HG02970 (cell line): ENCODE results near the gene SLC5A3.

Source experiments
- ATAC-seq: cut with Tn5 transposase; IDR thresholded peaks from one replicate; pipeline ENCODE4 v1.9.1; 2021; ENCODE audit warnings: mild to moderate bottlenecking, moderate library complexity, moderate number of reproducible peaks; ENCODE audit not compliant: unreplicated experiment, low FRiP score

Gene SLC5A3

DNA sequence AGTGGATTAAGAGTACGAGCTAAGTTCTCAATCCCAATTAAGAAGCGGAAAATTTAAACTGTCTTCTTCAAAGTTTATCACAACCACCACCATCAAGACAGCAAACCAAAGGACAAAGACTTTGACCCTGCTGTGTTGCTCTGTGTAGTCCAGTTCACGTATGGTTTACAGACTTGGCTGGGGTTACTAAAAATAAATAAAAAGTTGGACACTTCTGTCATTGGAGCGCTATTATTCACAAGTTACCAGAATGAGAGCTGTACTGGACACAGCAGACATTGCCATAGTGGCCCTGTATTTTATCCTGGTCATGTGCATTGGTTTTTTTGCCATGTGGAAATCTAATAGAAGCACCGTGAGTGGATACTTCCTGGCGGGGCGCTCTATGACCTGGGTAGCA is 21.6 kb downstream of the SLC5A3 start:
- ATAC-seq: no peak

DNA sequence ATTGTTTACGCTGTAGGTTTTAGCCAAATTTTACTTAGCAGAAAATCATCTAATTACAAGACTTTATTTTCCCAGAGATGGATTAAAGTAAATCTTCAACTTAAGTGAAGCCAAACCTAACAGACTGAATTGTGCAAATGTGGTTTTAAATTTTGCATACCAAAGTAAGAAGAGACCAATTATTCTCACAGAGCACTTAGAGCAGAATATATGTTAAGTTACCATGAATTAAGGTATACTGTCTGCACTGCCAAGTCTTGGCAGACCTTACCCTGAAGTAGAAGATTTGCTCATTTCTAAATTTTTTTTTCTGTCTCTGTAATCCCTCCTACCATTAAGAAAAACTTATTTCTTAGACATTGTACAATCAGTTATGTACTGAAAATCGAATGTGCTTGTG is 24.1 kb downstream of the SLC5A3 start:
- no peak for ATAC-seq

DNA sequence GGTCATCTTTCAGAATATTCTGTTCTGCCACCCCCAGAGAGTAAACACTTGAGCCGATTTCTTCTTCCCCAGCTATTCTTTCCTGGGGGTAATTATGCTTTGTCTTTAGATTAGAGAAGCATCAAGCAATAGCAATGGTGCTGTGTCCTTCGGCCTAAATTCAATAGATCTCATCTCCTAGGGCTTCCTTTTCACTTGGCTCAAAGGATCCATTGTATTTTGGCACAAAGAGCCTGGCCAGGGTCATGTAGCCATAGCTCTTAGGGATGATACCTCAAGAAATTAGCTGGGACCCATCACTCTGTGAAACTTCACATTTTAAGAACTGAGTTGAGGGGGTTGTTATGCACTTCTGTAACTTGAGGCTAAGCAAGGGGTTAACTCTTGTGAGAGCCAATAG is 27.0 kb downstream of the SLC5A3 start:
- no peak for ATAC-seq

DNA sequence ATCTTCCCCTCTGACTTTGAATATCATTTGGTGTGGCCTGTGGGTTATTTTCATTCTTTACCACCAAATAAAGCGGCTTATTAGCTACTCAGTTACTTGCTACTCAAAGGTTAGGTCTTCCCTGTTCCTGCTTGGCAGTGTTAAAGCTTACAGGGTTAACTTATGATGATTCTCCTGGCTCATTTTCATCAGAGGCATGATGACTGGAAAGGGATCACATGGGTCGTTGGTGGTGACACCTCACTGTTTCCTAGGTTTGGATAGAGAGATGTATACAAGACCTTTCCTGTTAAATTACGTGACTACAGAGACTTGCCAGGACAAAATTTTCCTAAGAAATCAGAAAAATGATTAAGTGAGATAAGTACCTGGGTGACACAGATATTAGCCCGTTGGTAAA is 27.4 kb downstream of the SLC5A3 start:
- no peak for ATAC-seq

DNA sequence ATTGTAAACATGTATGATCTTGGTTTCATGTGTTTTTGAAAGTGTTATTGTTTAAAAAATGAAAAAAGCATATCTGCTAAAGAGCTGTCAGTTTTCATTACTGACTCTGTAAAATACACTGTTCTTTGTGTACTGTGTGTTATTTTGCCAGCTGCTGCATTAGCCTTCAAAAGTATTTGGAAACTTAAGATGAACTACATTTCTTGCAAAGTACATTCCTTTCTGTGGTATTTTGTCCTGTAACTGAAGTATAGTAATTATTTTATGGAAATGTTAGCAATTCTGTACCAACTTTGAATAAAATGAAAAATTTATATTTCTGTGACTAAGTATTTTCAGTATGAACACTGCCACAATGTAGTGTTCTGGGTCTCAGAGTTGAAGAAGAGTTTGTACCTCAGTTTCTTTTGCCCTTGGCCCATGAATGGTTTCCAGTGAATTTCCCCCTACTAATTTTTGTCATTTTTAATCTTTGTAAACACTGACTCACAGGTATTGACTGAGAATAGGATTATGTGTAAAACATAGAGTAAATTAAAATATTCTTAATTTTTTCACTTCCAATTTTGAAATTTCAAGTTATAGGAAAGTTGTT is 32.7 kb downstream of the SLC5A3 start:
- ATAC-seq: no peak

DNA sequence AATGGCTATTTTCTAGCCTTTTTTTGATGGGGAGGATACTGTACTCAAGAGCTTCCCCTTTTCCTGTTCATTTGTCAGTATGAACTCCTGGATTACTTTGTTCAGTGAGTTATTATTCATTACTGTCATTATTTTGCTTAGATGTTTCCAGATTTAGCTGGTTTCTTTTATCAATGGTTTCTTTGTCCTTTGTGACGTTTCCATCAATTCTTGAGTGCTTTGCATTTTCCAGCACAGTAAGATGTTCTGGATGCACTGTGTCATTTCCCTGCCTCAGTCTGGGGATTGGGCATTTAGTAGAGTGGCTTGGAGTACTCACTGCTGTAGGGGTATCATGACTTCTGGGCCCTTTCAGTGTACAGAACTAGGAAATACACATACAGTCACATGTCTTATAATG is 34.2 kb downstream of the SLC5A3 start:
- ATAC-seq: no peak

DNA sequence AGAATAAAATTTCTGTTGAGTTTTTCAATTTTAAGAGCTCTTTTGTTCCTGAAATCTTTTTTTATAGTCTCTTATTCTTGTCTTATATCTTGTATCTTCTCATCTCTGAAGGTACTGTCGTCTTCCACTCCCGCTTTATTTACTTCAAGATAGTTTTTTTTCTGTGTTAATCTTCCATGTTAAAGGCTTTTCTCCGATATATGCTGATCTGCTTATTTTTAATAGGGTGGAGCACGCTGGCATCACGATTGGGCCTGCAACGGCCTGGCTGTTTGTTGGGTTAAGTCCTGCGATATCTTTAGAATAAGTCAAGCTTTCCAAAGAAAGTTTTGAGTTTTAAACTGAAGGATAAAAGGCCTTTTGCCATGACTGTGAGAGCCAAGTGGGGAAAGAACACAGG is 35.7 kb downstream of the SLC5A3 start:
- ATAC-seq: no peak

DNA sequence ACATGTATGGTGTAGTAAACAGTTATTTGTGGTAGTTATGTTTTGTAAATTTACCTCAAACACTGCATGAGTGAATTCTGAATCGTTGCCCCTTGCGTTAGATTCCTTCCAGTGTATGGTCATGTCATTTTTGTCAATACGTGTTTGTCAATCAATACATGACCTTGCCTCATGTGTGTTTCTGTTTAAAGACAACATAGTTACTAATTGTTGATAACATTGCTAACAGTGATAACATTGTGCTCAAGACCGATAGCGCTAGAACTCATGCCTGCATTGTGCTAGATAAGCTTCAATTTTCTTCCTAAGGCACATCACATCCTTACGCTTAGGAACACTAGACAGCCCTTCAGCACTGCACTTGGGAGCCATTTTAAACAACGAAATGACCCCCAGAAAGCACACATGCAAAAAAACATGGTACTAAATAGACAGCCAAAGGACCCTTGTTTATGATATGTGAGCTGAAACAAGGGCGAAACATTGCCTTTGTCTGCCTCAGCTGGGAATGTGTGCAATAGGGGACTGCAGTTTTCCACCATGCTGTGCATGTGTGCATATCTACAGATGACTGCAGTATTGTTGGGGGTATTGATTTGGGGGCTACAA is 37.3 kb downstream of the SLC5A3 start:
- ATAC-seq: no peak

DNA sequence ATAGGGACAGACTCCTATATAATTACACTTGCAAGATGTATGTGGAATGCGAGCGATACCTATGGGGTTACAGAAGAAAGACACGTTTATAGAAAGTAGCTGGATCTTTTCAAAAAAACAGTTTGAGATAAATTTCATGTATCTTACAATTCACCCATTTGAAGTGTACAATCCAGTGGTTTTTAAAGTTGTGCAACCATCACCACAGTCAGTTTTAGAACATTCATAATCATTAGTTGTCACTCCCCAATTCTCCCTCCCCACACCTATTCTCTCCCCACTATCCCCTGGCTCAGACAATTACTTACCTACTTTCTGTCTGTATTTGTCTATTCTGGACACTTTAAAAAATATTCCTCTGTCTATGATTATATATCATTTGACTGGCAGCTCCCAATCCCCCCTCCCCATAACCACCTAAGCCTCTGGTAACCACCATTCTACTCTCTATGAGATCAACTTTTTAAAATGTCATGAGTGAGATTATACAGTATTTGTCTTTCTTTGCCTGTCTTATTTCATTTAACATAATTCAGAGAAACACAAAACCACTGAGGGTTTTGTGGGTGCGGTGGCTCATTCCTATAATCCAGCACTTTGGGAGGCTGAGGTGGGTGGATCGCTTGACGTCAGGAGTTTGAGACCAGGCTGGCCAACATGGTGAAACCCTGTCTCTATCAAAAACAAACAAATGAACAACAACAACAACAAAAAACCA is 39.1 kb downstream of the SLC5A3 start:
- ATAC-seq: no peak

DNA sequence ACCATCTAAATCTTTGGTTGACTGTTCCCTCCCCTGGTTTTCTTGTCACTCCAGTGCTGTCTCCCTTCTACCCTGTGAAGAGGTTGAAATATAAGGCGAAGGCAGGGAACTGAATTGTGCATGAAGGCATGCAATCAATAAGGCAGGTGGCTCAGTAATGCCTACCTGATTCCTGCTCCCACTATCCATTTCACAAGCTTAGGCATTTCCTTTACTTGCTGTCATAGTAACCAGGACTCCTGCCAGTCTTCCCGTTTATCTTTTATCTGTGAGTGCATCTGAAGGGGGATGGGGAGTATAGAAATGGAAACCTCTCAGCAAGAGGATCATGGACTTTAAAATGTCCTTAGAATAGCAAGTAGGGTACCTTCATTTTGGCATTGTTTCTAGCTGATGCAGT is 40.5 kb downstream of the SLC5A3 start:
- no peak for ATAC-seq

DNA sequence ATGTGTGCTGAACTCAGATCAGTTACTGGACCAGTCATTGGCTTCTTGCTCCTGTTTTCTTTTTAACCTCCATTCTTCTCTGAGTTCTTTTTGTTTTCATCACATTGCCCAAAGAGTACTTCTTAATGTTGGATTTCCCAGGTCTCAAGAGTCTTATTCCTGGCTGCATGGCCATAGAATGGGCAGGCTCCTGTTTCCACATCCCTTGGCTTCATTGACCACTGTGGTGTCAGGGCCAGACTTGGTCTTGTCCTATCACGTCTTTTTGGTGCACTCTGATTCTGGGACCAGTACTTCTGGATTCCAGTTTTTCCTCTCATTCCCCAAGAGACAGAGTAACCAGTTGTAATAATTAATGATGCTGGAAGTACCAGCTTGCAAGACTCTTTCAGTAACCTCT is 41.8 kb downstream of the SLC5A3 start:
- ATAC-seq: no peak

DNA sequence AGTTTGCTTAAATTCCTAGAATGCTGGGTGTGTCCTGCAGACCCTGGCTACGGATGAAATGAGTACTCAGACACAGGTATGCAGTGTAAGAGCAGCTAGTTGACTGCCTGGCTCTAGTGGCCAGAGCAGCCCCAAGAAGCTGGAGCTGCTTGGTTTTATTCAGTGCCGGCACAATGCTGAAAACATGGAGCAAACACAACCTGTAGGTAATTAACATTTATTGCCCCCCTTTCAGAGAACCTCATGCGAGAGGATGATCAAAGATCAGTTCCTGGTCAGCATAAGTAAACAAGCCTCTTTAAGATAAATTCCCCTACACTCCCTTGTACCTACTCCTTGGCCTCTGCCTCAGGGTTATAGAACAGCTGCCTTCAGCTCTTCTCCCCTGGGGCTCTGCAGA is 43.2 kb downstream of the SLC5A3 start:
- no peak for ATAC-seq

DNA sequence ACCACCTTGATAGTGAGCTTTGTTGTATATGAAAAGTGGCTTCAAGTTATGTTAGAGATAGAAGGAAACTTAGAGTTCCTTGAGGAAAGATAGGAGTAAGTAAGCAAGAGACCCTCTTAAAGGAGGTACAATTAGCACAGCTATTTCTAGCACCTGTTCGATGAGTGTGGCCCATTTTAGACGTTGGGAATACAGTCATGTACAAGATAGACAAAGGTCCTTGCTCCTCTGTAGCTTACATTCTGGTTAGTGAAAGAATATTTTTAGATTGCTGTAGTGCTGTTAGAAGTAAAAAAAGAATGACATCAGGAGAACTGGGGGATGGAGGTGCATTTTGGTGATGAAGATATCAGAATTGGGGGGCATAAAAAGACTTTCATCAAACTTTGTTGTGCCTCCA is 47.5 kb downstream of the SLC5A3 start:
- ATAC-seq: no peak

DNA sequence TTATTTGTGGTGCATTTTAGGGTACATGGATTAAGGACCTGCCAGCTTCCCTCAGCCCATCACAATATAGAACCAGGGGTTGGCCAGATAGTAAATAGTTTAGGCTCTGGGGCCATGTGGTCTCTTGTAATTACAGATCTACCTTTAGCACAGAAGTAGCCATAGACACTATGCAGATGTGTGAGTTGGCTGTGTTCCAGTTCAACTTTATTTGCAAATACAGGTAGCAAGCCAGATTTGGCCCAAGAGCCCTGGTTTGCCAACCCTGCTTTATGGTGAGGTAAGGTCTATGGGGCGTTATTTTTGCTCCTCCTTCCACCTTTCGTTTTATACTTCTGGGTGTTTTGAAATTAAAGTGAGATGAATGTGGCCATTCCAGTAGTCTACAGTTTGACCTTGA is 48.7 kb downstream of the SLC5A3 start:
- no peak for ATAC-seq
